HFFc6 (cell line): ENCODE results near the gene MPO. TPM values are rescaled to one million over a fixed set of nuclear protein-coding genes. Genes with fewer than 3 reads are reported as not detected.

Experiments
- DNase-seq: peaks from one replicate; pipeline ENCODE4 v3.0.0-alpha.2; 2018
- H3K27ac Mint-ChIP-seq: 2 replicates; pipeline ENCODE4 v1.8.0; 2020; ENCODE audit warnings: mild to moderate bottlenecking, mixed read lengths
- H3K27me3 Mint-ChIP-seq: 2 replicates; pipeline ENCODE4 v1.8.0; 2021; ENCODE audit warnings: mild to moderate bottlenecking, moderate library complexity, mixed read lengths; ENCODE audit not compliant: insufficient read depth
- H3K36me3 Mint-ChIP-seq: 2 replicates; pipeline ENCODE4 v1.8.0; 2021; ENCODE audit warnings: low read depth, mixed read lengths
- H3K4me1 Mint-ChIP-seq: 2 replicates; pipeline ENCODE4 v1.8.0; 2020; ENCODE audit warnings: low read depth, mixed read lengths
- H3K4me3 Mint-ChIP-seq: 2 replicates; pipeline ENCODE4 v1.8.0; 2020; ENCODE audit warnings: mild to moderate bottlenecking, moderate library complexity, mixed read lengths
- H3K9me3 Mint-ChIP-seq: 2 replicates; pipeline ENCODE4 v1.8.0; 2020; ENCODE audit warnings: mild to moderate bottlenecking, mixed read lengths
- CTCF ChIP-seq: fragments of 200-600 bp; sonication (generic); IDR thresholded peaks from 2 replicates; pipeline ENCODE4 v1.5.0; 2021; ENCODE audit warnings: antibody characterized with exemption, mild to moderate bottlenecking
- total RNA-seq, 6 experiments: library from RNA; stranded (reverse); fragmentation: NEBNext Ultra II Directional; extraction: Animal tissue kit (Norgen Biotek cat#: 25700); gene quantifications; 2 replicates in 1 of 6; 3 replicates in 5 of 6; pipeline ENCODE4 v1.2.3, GENCODE V29; 2021

The MPO gene
- total RNA-seq, 6 experiments from 2014 or later, result not detected

- H3K9me3 Mint-ChIP-seq, result no peaks in the 10 kb centered on the region
- no peak overlapping the region for H3K4me3 Mint-ChIP-seq
- peaks cover 16% of the 10 kb centered on the region for H3K27me3 Mint-ChIP-seq
- no peak for DNase-seq
- H3K4me1 Mint-ChIP-seq, result peaks cover 6% of the 10 kb centered on the region
- TF ChIP-seq CTCF, result no peak
- H3K27ac Mint-ChIP-seq, result no peak overlapping the region
- H3K36me3 Mint-ChIP-seq, result no peaks in the 10 kb centered on the region
These were observed 39.4 kb upstream of the MPO start for GRCh38 chr17:58320163-58320558.

GRCh38 chr17:58319173-58320162, 38.7 kb upstream of the MPO start:
- H3K27me3 Mint-ChIP-seq, result peaks cover 14% of the 10 kb centered on the region
- no peaks in the 10 kb centered on the region for H3K36me3 Mint-ChIP-seq
- DNase-seq, result no peak
- peaks cover 6% of the 10 kb centered on the region for H3K4me1 Mint-ChIP-seq
- no peak overlapping the region for H3K4me3 Mint-ChIP-seq
- no peak overlapping the region for H3K27ac Mint-ChIP-seq
- no peaks in the 10 kb centered on the region for H3K9me3 Mint-ChIP-seq
- TF ChIP-seq CTCF, result no peak

GRCh38 chr17:58318627-58319172, 38.0 kb upstream of the MPO start:
- H3K27me3 Mint-ChIP-seq, result peaks cover 14% of the 10 kb centered on the region

GRCh38 chr17:58318065-58318481, 37.3 kb upstream of the MPO start:
- no peak for TF ChIP-seq CTCF
- H3K4me3 Mint-ChIP-seq, result no peak overlapping the region
- DNase-seq, result no peak
- H3K27me3 Mint-ChIP-seq, result peaks cover 14% of the 10 kb centered on the region
- H3K27ac Mint-ChIP-seq, result no peak overlapping the region
- H3K36me3 Mint-ChIP-seq, result no peaks in the 10 kb centered on the region
- H3K9me3 Mint-ChIP-seq, result no peaks in the 10 kb centered on the region
- H3K4me1 Mint-ChIP-seq, result peaks cover 6% of the 10 kb centered on the region

More at GRCh38 chr17:58318627-58319172, 38.0 kb upstream of the MPO start:
- Mint-ChIP-seq H3K4me1 (peaks cover 6% of the 10 kb centered on the region), H3K36me3 (no peaks in the 10 kb centered on the region), H3K27ac (no peak overlapping the region), H3K9me3 (no peaks in the 10 kb centered on the region), H3K4me3 (no peak overlapping the region)
- no peak for TF ChIP-seq CTCF
- DNase-seq, result no peak

GRCh38 chr17:58317421-58318064, 36.8 kb upstream of the MPO start:
- Mint-ChIP-seq H3K27me3 (peaks cover 16% of the 10 kb centered on the region), H3K36me3 (no peaks in the 10 kb centered on the region), H3K9me3 (no peaks in the 10 kb centered on the region), H3K4me3 (no peak overlapping the region), H3K4me1 (peaks cover 6% of the 10 kb centered on the region), H3K27ac (no peak overlapping the region)
- DNase-seq, result peak; percentile 68
- TF ChIP-seq CTCF, result peak; percentile 83
